Nephron progenitor cell (in vitro differentiated cells): Measurements from ENCODE around the gene CD48.

ENCODE experiments used
- DNase-seq: peaks from one replicate; pipeline ENCODE4 v3.0.0; 2021
- H3K27ac Mint-ChIP-seq: 2 replicates; pipeline ENCODE4 v1.8.0; 2021; ENCODE audit warnings: mild to moderate bottlenecking, moderate library complexity, mixed read lengths
- H3K27me3 Mint-ChIP-seq: 2 replicates; pipeline ENCODE4 v1.8.0; 2021; ENCODE audit warnings: mild to moderate bottlenecking, low read depth, mixed read lengths; ENCODE audit not compliant: poor library complexity
- H3K36me3 Mint-ChIP-seq: 2 replicates; pipeline ENCODE4 v1.8.0; 2021; ENCODE audit warnings: low read depth, mixed read lengths
- H3K4me1 Mint-ChIP-seq: 2 replicates; pipeline ENCODE4 v1.8.0; 2021; ENCODE audit warnings: mixed read lengths
- H3K4me3 Mint-ChIP-seq: 2 replicates; pipeline ENCODE4 v1.8.0; 2021; ENCODE audit warnings: mild to moderate bottlenecking, moderate library complexity, mixed read lengths
- H3K9me3 Mint-ChIP-seq: 2 replicates; pipeline ENCODE4 v1.8.0; 2021; ENCODE audit warnings: mild to moderate bottlenecking, moderate library complexity, mixed read lengths
- TF ChIP-seq, protein P1 (sequence below): fragments of 200-600 bp; sonication (generic); IDR thresholded peaks from 2 replicates; pipeline ENCODE4 v1.5.0; 2021; ENCODE audit warnings: antibody characterized with exemption

The CD48 gene

DNA sequence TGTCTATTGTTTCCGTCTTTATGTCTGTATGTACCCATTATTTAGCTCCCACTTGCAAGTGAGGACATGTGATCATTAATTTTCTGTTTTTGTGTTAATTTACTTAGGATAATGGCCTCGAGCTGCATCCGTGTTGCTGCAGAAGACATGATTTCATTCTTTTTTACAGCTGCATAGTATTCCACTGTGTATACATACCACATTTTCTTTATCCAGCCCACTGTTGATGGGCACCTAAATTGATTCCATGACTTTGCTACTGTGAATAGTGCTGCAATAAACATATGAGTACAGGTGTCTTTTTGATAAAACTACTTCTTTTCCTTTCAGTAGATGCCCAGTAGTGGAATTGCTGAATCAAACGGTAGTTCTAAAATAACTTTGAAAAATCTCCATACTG is 52.1 kb downstream of the CD48 start:
- Mint-ChIP-seq H3K27me3 (peaks cover 8% of the 10 kb centered on the region), H3K9me3 (peaks cover 15% of the 10 kb centered on the region), H3K27ac (no peak overlapping the region), H3K4me3 (no peak overlapping the region), H3K4me1 (peaks cover 18% of the 10 kb centered on the region), H3K36me3 (peaks cover 6% of the 10 kb centered on the region)
- TF ChIP-seq, protein P1, sequence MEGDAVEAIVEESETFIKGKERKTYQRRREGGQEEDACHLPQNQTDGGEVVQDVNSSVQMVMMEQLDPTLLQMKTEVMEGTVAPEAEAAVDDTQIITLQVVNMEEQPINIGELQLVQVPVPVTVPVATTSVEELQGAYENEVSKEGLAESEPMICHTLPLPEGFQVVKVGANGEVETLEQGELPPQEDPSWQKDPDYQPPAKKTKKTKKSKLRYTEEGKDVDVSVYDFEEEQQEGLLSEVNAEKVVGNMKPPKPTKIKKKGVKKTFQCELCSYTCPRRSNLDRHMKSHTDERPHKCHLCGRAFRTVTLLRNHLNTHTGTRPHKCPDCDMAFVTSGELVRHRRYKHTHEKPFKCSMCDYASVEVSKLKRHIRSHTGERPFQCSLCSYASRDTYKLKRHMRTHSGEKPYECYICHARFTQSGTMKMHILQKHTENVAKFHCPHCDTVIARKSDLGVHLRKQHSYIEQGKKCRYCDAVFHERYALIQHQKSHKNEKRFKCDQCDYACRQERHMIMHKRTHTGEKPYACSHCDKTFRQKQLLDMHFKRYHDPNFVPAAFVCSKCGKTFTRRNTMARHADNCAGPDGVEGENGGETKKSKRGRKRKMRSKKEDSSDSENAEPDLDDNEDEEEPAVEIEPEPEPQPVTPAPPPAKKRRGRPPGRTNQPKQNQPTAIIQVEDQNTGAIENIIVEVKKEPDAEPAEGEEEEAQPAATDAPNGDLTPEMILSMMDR = no peak
- DNase-seq = no peak

- H3K27ac Mint-ChIP-seq = no peak overlapping the region
- peaks cover 15% of the 10 kb centered on the region for H3K9me3 Mint-ChIP-seq
- peaks cover 18% of the 10 kb centered on the region for H3K4me1 Mint-ChIP-seq
- no peak for DNase-seq
- TF ChIP-seq, protein P1 = no peak
- H3K27me3 Mint-ChIP-seq = peaks cover 8% of the 10 kb centered on the region
- no peak overlapping the region for H3K4me3 Mint-ChIP-seq
- H3K36me3 Mint-ChIP-seq = peaks cover 6% of the 10 kb centered on the region
These were observed 52.8 kb downstream of the CD48 start for GRCh38 chr1:160658814-160659193.

- Mint-ChIP-seq H3K4me3 (no peak overlapping the region), H3K9me3 (peaks cover 15% of the 10 kb centered on the region), H3K27ac (no peak overlapping the region), H3K36me3 (peaks cover 6% of the 10 kb centered on the region), H3K4me1 (peaks cover 19% of the 10 kb centered on the region), H3K27me3 (peaks cover 8% of the 10 kb centered on the region)
- no peak for DNase-seq
- TF ChIP-seq, protein P1 = no peak
These were observed 53.3 kb downstream of the CD48 start for GRCh38 chr1:160658162-160658813.

DNA sequence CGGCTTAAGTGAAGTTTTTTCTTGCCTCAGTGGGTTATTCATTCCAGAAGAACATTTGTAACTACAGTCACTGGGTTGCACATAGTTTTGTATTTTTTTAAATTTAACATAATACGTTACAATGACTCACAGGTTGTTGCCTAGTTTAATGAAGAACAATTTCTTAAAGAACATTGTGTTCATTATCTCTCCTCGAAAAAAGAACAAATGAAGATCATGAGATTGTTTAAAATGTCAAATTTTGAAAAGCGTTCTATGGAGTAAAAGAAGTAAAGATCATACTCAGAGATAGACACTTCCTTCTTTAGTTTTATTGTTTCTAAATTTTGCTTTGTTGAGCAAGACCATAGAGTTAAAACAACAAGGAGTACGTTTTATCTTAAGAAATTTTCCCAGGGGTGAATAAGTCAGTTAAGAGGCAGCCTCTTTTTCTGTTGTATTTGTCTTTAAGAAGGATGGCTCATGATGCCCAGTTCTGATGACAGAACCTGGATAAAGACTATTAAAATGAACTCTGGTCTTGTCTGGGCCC is 54.3 kb downstream of the CD48 start:
- peaks cover 5% of the 10 kb centered on the region for H3K27me3 Mint-ChIP-seq
- H3K27ac Mint-ChIP-seq = no peak overlapping the region
- H3K36me3 Mint-ChIP-seq = peaks cover 6% of the 10 kb centered on the region
- TF ChIP-seq, protein P1 = no peak
- DNase-seq = no peak
- peaks cover 15% of the 10 kb centered on the region for H3K9me3 Mint-ChIP-seq
- peaks cover 29% of the 10 kb centered on the region for H3K4me1 Mint-ChIP-seq
- no peak overlapping the region for H3K4me3 Mint-ChIP-seq

- H3K36me3 Mint-ChIP-seq = peaks cover 6% of the 10 kb centered on the region
- peaks cover 15% of the 10 kb centered on the region for H3K9me3 Mint-ChIP-seq
- no peak overlapping the region for H3K4me3 Mint-ChIP-seq
- TF ChIP-seq, protein P1 = no peak
- H3K27ac Mint-ChIP-seq = no peak overlapping the region
- no peak for DNase-seq
- peaks cover 4% of the 10 kb centered on the region for H3K27me3 Mint-ChIP-seq
- H3K4me1 Mint-ChIP-seq = peaks cover 35% of the 10 kb centered on the region
These were observed 54.9 kb downstream of the CD48 start for GRCh38 chr1:160656737-160657136.

DNA sequence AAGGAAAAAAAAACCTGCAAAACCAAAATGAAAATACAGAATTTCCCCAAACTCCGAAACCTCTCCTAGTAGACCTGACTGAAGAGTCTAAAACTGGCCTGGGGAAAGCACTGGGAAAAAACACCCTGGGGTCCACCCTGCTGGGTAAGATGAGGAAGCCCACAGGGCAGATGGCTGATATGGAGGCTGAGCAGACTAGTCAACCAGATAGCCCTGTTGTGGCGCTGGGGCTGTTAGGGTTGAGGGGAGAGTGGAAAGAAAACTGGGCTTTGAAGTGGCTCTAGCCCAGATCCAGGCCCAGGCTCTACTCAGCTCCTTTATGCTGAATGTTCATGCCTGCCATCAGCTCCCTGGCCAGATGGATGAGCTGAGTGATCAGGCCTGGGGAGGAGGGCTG is 58.0 kb downstream of the CD48 start:
- TF ChIP-seq, protein P1 = no peak
- Mint-ChIP-seq H3K27ac (no peak overlapping the region), H3K36me3 (no peaks in the 10 kb centered on the region), H3K4me3 (no peak overlapping the region), H3K9me3 (no peaks in the 10 kb centered on the region), H3K27me3 (peaks cover 4% of the 10 kb centered on the region), H3K4me1 (peaks cover 40% of the 10 kb centered on the region)
- DNase-seq = no peak
